ENCODE data around the gene KRTAP10-6.

DNA sequence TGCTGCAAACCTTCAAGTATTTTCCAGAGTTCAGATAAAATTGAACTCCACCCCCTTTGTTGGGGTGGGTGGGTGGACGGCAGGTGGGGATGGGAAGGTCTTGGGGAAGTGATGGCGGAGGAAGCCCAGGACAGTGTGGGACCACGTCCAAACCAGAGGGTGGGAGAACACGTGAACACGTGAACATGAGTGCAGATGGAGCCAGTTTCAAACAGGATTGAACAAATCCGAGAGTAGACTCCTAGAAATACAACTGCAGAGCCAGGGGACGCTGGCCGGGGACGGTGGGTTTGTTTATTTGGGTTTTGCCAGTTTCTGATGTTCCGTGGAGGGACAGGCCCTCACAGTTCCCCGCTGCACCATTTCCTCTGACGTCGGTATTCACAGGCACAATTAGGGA lies 43.9 kb downstream of the KRTAP10-6 start:
- TF ChIP-seq RFX5 (IDR thresholded peaks at IDR 0.05): no peak
- TF ChIP-seq RNF2 (IDR thresholded peaks at IDR 0.05; ENCODE audit: borderline replicate concordance, low read depth): no peak
- no peak for TF ChIP-seq POLR2A (IDR thresholded peaks at IDR 0.05; ENCODE audit: low read length)
